WTC11 (cell line): ENCODE data around the gene ADARB2. TPM values are rescaled to one million over a fixed set of nuclear protein-coding genes. Genes with fewer than 3 reads are reported as not detected.
A peak's percentile ranks its signal among the peaks of the same experiment; 100 is the strongest.

Experiments used
- ATAC-seq: fragments of 200-7000 bp; cut with Tn5 transposase; 2 replicates; pipeline ENCODE4 v1.10.0; 2021; ENCODE audit warnings: mild to moderate bottlenecking, moderate library complexity
- CTCF ChIA-PET: fragments of 300-600 bp; sonication (Branson Sonifier 250); formaldehyde crosslinking; loops from one replicate; lab custom pipeline; 2021; ENCODE audit warnings: antibody characterized with exemption; lab: Charles Lee
- POLR2A ChIA-PET: fragments of 350-600 bp; sonication (Branson Sonifier 250); formaldehyde crosslinking; loops from one replicate; lab custom pipeline; 2021; ENCODE audit warnings: antibody characterized with exemption; lab: Charles Lee
- DNase-seq: peaks from one replicate; pipeline ENCODE4 v3.0.0; 2021; ENCODE audit warnings: low spot score
- H3K27ac Mint-ChIP-seq: 2 replicates; pipeline ENCODE4 v1.8.0; 2021; ENCODE audit warnings: mixed read lengths
- H3K27me3 Mint-ChIP-seq: 2 replicates; pipeline ENCODE4 v1.8.0; 2021; ENCODE audit warnings: low read depth, mild to moderate bottlenecking, moderate library complexity, mixed read lengths
- H3K36me3 Mint-ChIP-seq: 2 replicates; pipeline ENCODE4 v1.8.0; 2021; ENCODE audit warnings: mixed read lengths
- H3K4me1 Mint-ChIP-seq: 2 replicates; pipeline ENCODE4 v1.8.0; 2022; ENCODE audit warnings: mixed read lengths
- H3K4me3 Mint-ChIP-seq: 2 replicates; pipeline ENCODE4 v1.8.0; 2021; ENCODE audit warnings: mild to moderate bottlenecking, moderate library complexity, mixed read lengths
- H3K9me3 Mint-ChIP-seq: 2 replicates; pipeline ENCODE4 v1.8.0; 2021; ENCODE audit warnings: mixed read lengths
- CBFB ChIP-seq: sonication (generic); formaldehyde crosslinking; IDR thresholded peaks from 2 replicates; pipeline ENCODE4 v1.8.1; 2022; ENCODE audit warnings: mild to moderate bottlenecking, low read depth, missing genetic modification reagents
- CREB1 ChIP-seq: sonication (generic); formaldehyde crosslinking; IDR thresholded peaks from 2 replicates; pipeline ENCODE4 v1.8.0; 2023; ENCODE audit warnings: mild to moderate bottlenecking, missing genetic modification reagents
- FOXK1 ChIP-seq: sonication (generic); formaldehyde crosslinking; IDR thresholded peaks from 2 replicates; pipeline ENCODE4 v1.8.0; 2022; ENCODE audit warnings: mild to moderate bottlenecking, moderate library complexity, missing genetic modification reagents
- GRHL2 ChIP-seq: fragments of 250-450 bp; sonication (Bioruptor Pico); IDR thresholded peaks from 2 replicates; pipeline ENCODE4 v1.8.0; 2022; ENCODE audit warnings: mild to moderate bottlenecking, moderate library complexity; ENCODE audit not compliant: insufficient replicate concordance, severe bottlenecking
- NFATC4 ChIP-seq: fragments of 250-450 bp; sonication (Bioruptor Pico); IDR thresholded peaks from 2 replicates; pipeline ENCODE4 v1.9.0; 2021; ENCODE audit warnings: mild to moderate bottlenecking
- NR1H2 ChIP-seq: sonication (generic); formaldehyde crosslinking; IDR thresholded peaks from 2 replicates; pipeline ENCODE4 v1.9.0; 2021; ENCODE audit warnings: mild to moderate bottlenecking, moderate library complexity, missing genetic modification reagents
- NR2C2 ChIP-seq: sonication (generic); formaldehyde crosslinking; IDR thresholded peaks from 2 replicates; pipeline ENCODE4 v1.8.0; 2022; ENCODE audit warnings: mild to moderate bottlenecking, missing genetic modification reagents
- PRRX2 ChIP-seq: fragments of 250-450 bp; sonication (Bioruptor Pico); IDR thresholded peaks from 2 replicates; pipeline ENCODE4 v1.8.0; 2021; ENCODE audit warnings: mild to moderate bottlenecking
- RELA ChIP-seq: sonication (generic); formaldehyde crosslinking; IDR thresholded peaks from 2 replicates; pipeline ENCODE4 v1.8.1; 2022; ENCODE audit warnings: missing genetic modification reagents, mild to moderate bottlenecking, borderline replicate concordance
- TP53 ChIP-seq: sonication (generic); formaldehyde crosslinking; IDR thresholded peaks from 2 replicates; pipeline ENCODE4 v1.8.1; 2023; ENCODE audit warnings: mild to moderate bottlenecking, missing genetic modification reagents
- ZNF121 ChIP-seq: sonication (generic); formaldehyde crosslinking; IDR thresholded peaks from 2 replicates; pipeline ENCODE4 v1.8.0; 2023; ENCODE audit warnings: missing genetic modification reagents
- ZNF219 ChIP-seq: sonication (generic); formaldehyde crosslinking; IDR thresholded peaks from 2 replicates; pipeline ENCODE4 v1.8.0; 2023; ENCODE audit warnings: missing genetic modification reagents, mild to moderate bottlenecking, borderline replicate concordance
- ZNF232 ChIP-seq: sonication (generic); formaldehyde crosslinking; IDR thresholded peaks from 2 replicates; pipeline ENCODE4 v1.8.0; 2022; ENCODE audit warnings: mild to moderate bottlenecking, missing genetic modification reagents
- ZNF263 ChIP-seq: sonication (generic); formaldehyde crosslinking; IDR thresholded peaks from 2 replicates; pipeline ENCODE4 v1.8.1; 2022; ENCODE audit warnings: low read depth, mild to moderate bottlenecking, moderate library complexity, missing genetic modification reagents
- ZNF396 ChIP-seq: fragments of 250-450 bp; sonication (Bioruptor Pico); IDR thresholded peaks from 2 replicates; pipeline ENCODE4 v1.8.0; 2021; ENCODE audit warnings: mild to moderate bottlenecking, moderate library complexity, borderline replicate concordance
- ZNF671 ChIP-seq: fragments of 250-450 bp; sonication (Bioruptor Pico); IDR thresholded peaks from 2 replicates; pipeline ENCODE4 v1.8.0; 2021; ENCODE audit warnings: mild to moderate bottlenecking
- total RNA-seq: library from RNA; stranded (reverse); gene quantifications from 3 replicates; pipeline ENCODE4 v1.2.3, GENCODE V29; 2021
- TF ChIP-seq, protein P1 (sequence below): fragments of 200-600 bp; IDR thresholded peaks from 2 replicates; pipeline ENCODE4 v1.8.0; 2022; ENCODE audit warnings: antibody characterized with exemption
- TF ChIP-seq, protein P2 (sequence below): sonication (generic); formaldehyde crosslinking; IDR thresholded peaks from 2 replicates; pipeline ENCODE4 v1.8.0; 2022; ENCODE audit warnings: mild to moderate bottlenecking, missing genetic modification reagents
- TF ChIP-seq, protein P3 (sequence below): sonication (generic); formaldehyde crosslinking; IDR thresholded peaks from 2 replicates; pipeline ENCODE4 v1.8.0; 2022; ENCODE audit warnings: mild to moderate bottlenecking, missing genetic modification reagents
- TF ChIP-seq, protein P4 (sequence below): sonication (generic); formaldehyde crosslinking; conservative IDR thresholded peaks from 2 replicates; pipeline ENCODE4 v1.8.1; 2022; ENCODE audit warnings: mild to moderate bottlenecking, missing genetic modification reagents
- TF ChIP-seq, protein P5 (sequence below): sonication (generic); formaldehyde crosslinking; IDR thresholded peaks from 2 replicates; pipeline ENCODE4 v1.8.1; 2022; ENCODE audit warnings: low read depth, mild to moderate bottlenecking, moderate library complexity, missing genetic modification reagents, borderline replicate concordance
- TF ChIP-seq, protein P6 (sequence below): sonication (generic); formaldehyde crosslinking; IDR thresholded peaks from 2 replicates; pipeline ENCODE4 v1.8.1; 2023; ENCODE audit warnings: mild to moderate bottlenecking, missing genetic modification reagents, moderate library complexity
- TF ChIP-seq, protein P7 (sequence below): fragments of 250-450 bp; sonication (Bioruptor Pico); IDR thresholded peaks from 2 replicates; pipeline ENCODE4 v2.1.2; 2022; ENCODE audit warnings: mild to moderate bottlenecking, moderate library complexity
- TF ChIP-seq, protein P8 (sequence below): sonication (generic); formaldehyde crosslinking; IDR thresholded peaks from 2 replicates; pipeline ENCODE4 v1.8.1; 2022; ENCODE audit warnings: missing genetic modification reagents, borderline replicate concordance

The ADARB2 gene
- total RNA-seq, 1 experiment from 2014 or later: 3.7 TPM

DNA sequence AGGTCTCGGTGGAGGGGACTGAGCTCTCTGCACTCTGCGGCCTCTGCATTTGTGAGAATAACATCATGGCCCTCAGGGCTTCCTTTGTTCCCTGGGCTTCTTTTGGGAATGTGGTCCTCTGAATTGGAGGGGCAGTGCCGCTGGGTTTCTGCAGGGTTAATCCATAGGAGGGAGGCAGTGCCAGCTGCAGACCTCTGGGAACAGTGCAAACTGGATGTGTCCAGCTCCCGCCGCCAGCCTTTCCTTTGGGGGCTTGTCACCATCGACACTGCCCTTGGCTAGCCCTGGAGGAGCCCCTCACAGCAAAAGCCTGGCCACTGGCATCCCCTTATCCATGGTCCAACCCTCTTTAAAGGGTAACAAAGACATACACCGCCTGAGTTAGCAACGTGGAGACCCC, 507.2 kb downstream of the ADARB2 start:
- TF ChIP-seq, protein P1, sequence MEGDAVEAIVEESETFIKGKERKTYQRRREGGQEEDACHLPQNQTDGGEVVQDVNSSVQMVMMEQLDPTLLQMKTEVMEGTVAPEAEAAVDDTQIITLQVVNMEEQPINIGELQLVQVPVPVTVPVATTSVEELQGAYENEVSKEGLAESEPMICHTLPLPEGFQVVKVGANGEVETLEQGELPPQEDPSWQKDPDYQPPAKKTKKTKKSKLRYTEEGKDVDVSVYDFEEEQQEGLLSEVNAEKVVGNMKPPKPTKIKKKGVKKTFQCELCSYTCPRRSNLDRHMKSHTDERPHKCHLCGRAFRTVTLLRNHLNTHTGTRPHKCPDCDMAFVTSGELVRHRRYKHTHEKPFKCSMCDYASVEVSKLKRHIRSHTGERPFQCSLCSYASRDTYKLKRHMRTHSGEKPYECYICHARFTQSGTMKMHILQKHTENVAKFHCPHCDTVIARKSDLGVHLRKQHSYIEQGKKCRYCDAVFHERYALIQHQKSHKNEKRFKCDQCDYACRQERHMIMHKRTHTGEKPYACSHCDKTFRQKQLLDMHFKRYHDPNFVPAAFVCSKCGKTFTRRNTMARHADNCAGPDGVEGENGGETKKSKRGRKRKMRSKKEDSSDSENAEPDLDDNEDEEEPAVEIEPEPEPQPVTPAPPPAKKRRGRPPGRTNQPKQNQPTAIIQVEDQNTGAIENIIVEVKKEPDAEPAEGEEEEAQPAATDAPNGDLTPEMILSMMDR: no peak
- TF ChIP-seq ZNF671: no peak
- TF ChIP-seq, protein P2, sequence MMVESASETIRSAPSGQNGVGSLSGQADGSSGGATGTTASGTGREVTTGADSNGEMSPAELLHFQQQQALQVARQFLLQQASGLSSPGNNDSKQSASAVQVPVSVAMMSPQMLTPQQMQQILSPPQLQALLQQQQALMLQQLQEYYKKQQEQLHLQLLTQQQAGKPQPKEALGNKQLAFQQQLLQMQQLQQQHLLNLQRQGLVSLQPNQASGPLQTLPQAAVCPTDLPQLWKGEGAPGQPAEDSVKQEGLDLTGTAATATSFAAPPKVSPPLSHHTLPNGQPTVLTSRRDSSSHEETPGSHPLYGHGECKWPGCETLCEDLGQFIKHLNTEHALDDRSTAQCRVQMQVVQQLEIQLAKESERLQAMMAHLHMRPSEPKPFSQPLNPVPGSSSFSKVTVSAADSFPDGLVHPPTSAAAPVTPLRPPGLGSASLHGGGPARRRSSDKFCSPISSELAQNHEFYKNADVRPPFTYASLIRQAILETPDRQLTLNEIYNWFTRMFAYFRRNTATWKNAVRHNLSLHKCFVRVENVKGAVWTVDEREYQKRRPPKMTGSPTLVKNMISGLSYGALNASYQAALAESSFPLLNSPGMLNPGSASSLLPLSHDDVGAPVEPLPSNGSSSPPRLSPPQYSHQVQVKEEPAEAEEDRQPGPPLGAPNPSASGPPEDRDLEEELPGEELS (CRISPR knock-in tag): no peak
- TF ChIP-seq, protein P3, sequence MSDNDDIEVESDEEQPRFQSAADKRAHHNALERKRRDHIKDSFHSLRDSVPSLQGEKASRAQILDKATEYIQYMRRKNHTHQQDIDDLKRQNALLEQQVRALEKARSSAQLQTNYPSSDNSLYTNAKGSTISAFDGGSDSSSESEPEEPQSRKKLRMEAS (CRISPR knock-in tag): no peak
- TF ChIP-seq, protein P4, sequence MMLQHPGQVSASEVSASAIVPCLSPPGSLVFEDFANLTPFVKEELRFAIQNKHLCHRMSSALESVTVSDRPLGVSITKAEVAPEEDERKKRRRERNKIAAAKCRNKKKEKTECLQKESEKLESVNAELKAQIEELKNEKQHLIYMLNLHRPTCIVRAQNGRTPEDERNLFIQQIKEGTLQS (CRISPR knock-in tag): no peak
- no peak for TF ChIP-seq CBFB (CRISPR knock-in tag)
- no peak for TF ChIP-seq GRHL2 (CRISPR knock-in tag)
- TF ChIP-seq RELA: no peak
- TF ChIP-seq ZNF396: no peak
- no peak for TF ChIP-seq NFATC4 (CRISPR knock-in tag)
- TF ChIP-seq TP53 (CRISPR knock-in tag): no peak
- TF ChIP-seq, protein P5, sequence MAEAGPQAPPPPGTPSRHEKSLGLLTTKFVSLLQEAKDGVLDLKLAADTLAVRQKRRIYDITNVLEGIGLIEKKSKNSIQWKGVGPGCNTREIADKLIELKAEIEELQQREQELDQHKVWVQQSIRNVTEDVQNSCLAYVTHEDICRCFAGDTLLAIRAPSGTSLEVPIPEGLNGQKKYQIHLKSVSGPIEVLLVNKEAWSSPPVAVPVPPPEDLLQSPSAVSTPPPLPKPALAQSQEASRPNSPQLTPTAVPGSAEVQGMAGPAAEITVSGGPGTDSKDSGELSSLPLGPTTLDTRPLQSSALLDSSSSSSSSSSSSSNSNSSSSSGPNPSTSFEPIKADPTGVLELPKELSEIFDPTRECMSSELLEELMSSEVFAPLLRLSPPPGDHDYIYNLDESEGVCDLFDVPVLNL (CRISPR knock-in tag): no peak
- no peak for TF ChIP-seq PRRX2 (CRISPR knock-in tag)
- TF ChIP-seq, protein P6, sequence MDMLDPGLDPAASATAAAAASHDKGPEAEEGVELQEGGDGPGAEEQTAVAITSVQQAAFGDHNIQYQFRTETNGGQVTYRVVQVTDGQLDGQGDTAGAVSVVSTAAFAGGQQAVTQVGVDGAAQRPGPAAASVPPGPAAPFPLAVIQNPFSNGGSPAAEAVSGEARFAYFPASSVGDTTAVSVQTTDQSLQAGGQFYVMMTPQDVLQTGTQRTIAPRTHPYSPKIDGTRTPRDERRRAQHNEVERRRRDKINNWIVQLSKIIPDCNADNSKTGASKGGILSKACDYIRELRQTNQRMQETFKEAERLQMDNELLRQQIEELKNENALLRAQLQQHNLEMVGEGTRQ (CRISPR knock-in tag): no peak
- TF ChIP-seq ZNF121 (CRISPR knock-in tag): no peak
- TF ChIP-seq, protein P7, sequence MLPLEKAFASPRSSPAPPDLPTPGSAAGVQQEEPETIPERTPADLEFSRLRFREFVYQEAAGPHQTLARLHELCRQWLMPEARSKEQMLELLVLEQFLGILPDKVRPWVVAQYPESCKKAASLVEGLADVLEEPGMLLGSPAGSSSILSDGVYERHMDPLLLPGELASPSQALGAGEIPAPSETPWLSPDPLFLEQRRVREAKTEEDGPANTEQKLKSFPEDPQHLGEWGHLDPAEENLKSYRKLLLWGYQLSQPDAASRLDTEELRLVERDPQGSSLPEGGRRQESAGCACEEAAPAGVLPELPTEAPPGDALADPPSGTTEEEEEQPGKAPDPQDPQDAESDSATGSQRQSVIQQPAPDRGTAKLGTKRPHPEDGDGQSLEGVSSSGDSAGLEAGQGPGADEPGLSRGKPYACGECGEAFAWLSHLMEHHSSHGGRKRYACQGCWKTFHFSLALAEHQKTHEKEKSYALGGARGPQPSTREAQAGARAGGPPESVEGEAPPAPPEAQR (CRISPR knock-in tag): no peak
- no peak for TF ChIP-seq NR1H2
- TF ChIP-seq ZNF232 (CRISPR knock-in tag): no peak
- no peak for TF ChIP-seq ZNF219
- Mint-ChIP-seq H3K4me3 (no peak overlapping the region), H3K27me3 (peaks cover 5% of the 10 kb centered on the region), H3K9me3 (peaks cover 11% of the 10 kb centered on the region), H3K36me3 (peaks cover 20% of the 10 kb centered on the region), H3K27ac (no peak overlapping the region), H3K4me1 (peaks cover 30% of the 10 kb centered on the region)
- ATAC-seq (no peak), DNase-seq (no peak)
- ChIA-PET POLR2A (no interaction called here), CTCF (interaction anchor here (1.4 to 2.3 kb wide), 2 partner anchors 13 to 120 kb away, joined by 3 to 9 read pairs; no protein-coding TSS in a partner anchor)

DNA sequence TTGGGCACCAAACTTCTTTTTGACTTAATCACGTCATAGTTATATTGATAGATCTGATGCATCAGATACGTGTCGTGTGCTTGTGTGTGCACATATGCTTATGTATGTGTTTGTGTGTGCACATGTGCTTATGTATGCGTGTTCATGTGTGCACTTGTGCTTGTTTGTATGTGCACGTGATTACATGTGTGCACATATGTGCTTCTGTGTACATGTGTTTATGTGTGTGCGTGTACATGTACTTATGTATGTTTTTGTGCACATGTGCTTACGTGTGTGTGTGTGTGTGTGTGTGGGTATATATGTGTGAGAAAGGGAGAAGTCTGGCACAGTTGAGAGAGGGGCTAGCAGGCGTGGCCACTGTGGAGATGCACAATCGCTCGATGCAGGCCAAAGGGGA, 507.8 kb downstream of the ADARB2 start:
- CTCF ChIA-PET: interaction anchor here (1.4 to 2.3 kb wide), 3 partner anchors 14 to 139 kb away, joined by 3 to 9 read pairs (median 7); no protein-coding TSS in a partner anchor
- DNase-seq: no peak
- ATAC-seq: no peak
- Mint-ChIP-seq H3K9me3 (peaks cover 16% of the 10 kb centered on the region), H3K27ac (peak overlapping the region; percentile 38; the same call in 1 of the 2 replicates), H3K4me1 (peaks cover 30% of the 10 kb centered on the region), H3K36me3 (peaks cover 25% of the 10 kb centered on the region), H3K4me3 (no peak overlapping the region), H3K27me3 (peaks cover 7% of the 10 kb centered on the region)
- POLR2A ChIA-PET: no interaction called here
- TF ChIP-seq NR2C2 (CRISPR knock-in tag) (no peak), ZNF263 (CRISPR knock-in tag) (no peak), CREB1 (CRISPR knock-in tag) (no peak), FOXK1 (no peak)
- TF ChIP-seq, protein P8, sequence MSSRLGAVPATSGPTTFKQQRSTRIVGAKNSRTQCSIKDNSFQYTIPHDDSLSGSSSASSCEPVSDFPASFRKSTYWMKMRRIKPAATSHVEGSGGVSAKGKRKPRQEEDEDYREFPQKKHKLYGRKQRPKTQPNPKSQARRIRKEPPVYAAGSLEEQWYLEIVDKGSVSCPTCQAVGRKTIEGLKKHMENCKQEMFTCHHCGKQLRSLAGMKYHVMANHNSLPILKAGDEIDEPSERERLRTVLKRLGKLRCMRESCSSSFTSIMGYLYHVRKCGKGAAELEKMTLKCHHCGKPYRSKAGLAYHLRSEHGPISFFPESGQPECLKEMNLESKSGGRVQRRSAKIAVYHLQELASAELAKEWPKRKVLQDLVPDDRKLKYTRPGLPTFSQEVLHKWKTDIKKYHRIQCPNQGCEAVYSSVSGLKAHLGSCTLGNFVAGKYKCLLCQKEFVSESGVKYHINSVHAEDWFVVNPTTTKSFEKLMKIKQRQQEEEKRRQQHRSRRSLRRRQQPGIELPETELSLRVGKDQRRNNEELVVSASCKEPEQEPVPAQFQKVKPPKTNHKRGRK (CRISPR knock-in tag): no peak
- TF ChIP-seq, all 79 proteins: peak for 0
